Measurements from ENCODE around the gene MPHOSPH10. TPM values are rescaled to one million over a fixed set of nuclear protein-coding genes. Genes with fewer than 3 reads are reported as not detected.
"Not testable (repeated sequence)": the region's sequence is repeated elsewhere in the genome, so short reads cannot be mapped to it uniquely, and the experiment has no call there.

The MPHOSPH10 gene
- total and polyA plus RNA-seq, 3 donors from 2014 or later, result 6.4 to 25.6 (median 19.9) TPM

DNA sequence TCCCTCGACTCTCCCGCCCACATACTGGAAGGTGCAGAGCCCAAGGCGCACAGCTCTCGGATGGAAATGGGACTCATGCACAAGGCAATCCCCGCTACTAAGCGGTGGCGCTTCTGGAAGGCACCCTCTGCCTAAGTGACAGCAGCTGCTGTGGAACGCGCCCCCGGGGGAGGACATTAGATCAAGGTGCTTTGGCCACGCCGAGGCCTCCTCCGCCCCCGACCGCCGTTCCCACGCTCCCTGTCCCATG is 607 bp upstream of the MPHOSPH10 start:
- intact Hi-C loops (cut with DNase I; ENCODE audit: low total_unique reads), result no loop called here
- 0% methylated on average over 17 of the region's 17 CpGs; no CpG with 5 or more reads in 1 of the 2 donors for WGBS, 2 donors
- peak overlapping the region; percentile 92 to 94 for H3K4me3 ChIP-seq
- peaks cover 20% of the 10 kb centered on the region for H3K4me1 ChIP-seq
- no peak for DNase-seq
- no peaks in the 10 kb centered on the region for H3K27me3 ChIP-seq
- H3K9me3 ChIP-seq, result no peaks in the 10 kb centered on the region
- no peaks in the 10 kb centered on the region for H3K36me3 ChIP-seq (ENCODE audit: low read depth, missing control alignments)
- TF ChIP-seq POLR2A (IDR thresholded peaks at IDR 0.05), result no peak
- TF ChIP-seq, protein P1, sequence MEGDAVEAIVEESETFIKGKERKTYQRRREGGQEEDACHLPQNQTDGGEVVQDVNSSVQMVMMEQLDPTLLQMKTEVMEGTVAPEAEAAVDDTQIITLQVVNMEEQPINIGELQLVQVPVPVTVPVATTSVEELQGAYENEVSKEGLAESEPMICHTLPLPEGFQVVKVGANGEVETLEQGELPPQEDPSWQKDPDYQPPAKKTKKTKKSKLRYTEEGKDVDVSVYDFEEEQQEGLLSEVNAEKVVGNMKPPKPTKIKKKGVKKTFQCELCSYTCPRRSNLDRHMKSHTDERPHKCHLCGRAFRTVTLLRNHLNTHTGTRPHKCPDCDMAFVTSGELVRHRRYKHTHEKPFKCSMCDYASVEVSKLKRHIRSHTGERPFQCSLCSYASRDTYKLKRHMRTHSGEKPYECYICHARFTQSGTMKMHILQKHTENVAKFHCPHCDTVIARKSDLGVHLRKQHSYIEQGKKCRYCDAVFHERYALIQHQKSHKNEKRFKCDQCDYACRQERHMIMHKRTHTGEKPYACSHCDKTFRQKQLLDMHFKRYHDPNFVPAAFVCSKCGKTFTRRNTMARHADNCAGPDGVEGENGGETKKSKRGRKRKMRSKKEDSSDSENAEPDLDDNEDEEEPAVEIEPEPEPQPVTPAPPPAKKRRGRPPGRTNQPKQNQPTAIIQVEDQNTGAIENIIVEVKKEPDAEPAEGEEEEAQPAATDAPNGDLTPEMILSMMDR (IDR thresholded peaks at IDR 0.05), result no peak
- peak overlapping the region; percentile 79 to 93 for H3K27ac ChIP-seq

DNA sequence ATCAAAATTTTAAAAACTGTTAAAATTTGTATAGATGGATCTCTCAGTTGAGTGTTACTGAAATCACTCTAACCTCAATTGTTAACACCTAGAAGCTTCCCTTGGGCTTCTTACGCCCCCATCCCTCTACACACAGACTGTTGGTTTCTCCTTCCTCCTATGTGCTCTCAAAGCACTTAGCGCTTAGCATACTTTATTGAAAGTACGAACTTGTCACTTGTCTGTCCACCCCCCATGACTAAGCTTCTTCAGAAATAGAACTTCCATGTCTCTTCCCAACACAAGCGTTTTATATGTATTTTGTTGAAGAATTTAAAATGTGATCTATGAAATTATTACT is 441 bp downstream of the MPHOSPH10 start:
- peaks cover 20% of the 10 kb centered on the region for H3K4me1 ChIP-seq
- H3K36me3 ChIP-seq (ENCODE audit: low read depth, missing control alignments), result no peaks in the 10 kb centered on the region
- DNase-seq, result no peak
- no peaks in the 10 kb centered on the region for H3K27me3 ChIP-seq
- peak overlapping the region; percentile 92 to 94 for H3K4me3 ChIP-seq
- H3K27ac ChIP-seq, result peak overlapping the region; percentile 79 to 93
- TF ChIP-seq, protein P1 (IDR thresholded peaks at IDR 0.05), result no peak
- TF ChIP-seq POLR2A (IDR thresholded peaks at IDR 0.05), result no peak
- H3K9me3 ChIP-seq, result no peaks in the 10 kb centered on the region
- 0 to 1% methylated on average over 4 of the region's 4 CpGs for WGBS, 2 donors
- intact Hi-C loops (cut with DNase I; ENCODE audit: low total_unique reads), result no loop called here

DNA sequence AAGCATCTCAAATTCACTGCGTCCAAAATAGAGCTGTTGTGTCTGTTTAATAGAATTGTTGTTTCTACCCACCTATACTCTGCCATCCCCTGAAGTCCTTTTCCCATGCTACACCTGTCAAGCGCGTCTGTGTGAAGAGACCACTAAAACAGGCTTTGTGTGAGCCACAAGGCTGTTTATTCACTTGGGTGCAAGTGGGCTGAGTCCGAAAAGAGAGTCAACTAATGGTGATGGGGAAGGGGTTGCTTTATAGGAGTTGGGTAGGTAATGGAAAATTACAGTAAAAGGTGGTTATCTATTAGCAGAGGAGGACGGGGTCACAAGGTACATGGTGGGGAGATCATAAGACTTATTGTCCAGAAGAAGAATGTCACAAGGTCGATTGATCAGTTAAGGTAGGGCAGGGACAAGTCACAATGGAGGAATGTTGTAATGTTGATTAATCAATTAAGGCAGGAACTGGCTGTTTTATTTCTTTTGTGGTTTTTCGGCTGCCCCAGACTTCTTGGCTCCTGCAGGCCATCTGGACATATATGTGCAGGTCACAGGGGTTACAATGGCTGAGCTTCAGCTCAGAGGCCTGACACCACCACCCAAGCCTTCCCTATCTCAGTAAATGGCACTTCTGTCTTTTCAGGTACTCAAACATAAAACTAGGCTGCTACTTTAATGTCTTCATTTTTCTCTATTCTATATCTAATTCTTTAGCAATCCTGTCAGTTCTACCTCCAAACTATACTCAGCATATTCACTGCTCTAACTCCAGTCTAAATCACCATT is 1.1 kb downstream of the MPHOSPH10 start:
- 34 to 47% methylated on average over 7 of the region's 7 CpGs for WGBS, 2 donors
- H3K4me1 ChIP-seq, result peaks cover 20% of the 10 kb centered on the region
- H3K36me3 ChIP-seq (ENCODE audit: low read depth, missing control alignments); H3K27me3 ChIP-seq; H3K9me3 ChIP-seq; intact Hi-C loops (cut with DNase I; ENCODE audit: low total_unique reads); DNase-seq: not testable (repeated sequence)
- H3K4me3 ChIP-seq, result peak overlapping the region; percentile 92 to 94
- H3K27ac ChIP-seq, result peak overlapping the region in 1 of 2 donors; percentile 93

DNA sequence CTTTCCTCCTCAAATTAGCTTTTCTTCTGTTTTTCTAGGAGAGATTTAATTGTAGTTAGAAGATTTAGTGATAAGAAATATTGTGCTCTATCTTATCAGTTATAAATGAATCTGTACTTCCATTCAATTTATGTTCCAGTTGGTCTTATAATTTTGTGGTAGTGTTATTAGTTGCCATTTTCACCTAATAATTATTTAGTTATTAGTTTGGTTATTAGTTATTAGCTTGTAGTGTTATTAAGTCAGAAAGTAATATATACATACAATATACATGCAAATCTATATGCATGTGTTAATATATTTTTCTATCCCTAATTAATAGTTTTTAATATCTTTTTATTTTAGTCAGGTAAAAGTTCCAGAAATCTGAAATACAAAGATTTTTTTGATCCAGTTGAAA is 3.2 kb downstream of the MPHOSPH10 start:
- no peaks in the 10 kb centered on the region for H3K9me3 ChIP-seq
- TF ChIP-seq POLR2A (IDR thresholded peaks at IDR 0.05), result no peak
- TF ChIP-seq, protein P1 (IDR thresholded peaks at IDR 0.05), result no peak
- H3K27ac ChIP-seq, result no peak overlapping the region
- no peaks in the 10 kb centered on the region for H3K27me3 ChIP-seq
- intact Hi-C loops (cut with DNase I; ENCODE audit: low total_unique reads), result no loop called here
- H3K4me1 ChIP-seq, result peaks cover 19% of the 10 kb centered on the region
- no peak for DNase-seq
- H3K4me3 ChIP-seq, result no peak overlapping the region
- H3K36me3 ChIP-seq (ENCODE audit: low read depth, missing control alignments), result no peaks in the 10 kb centered on the region

DNA sequence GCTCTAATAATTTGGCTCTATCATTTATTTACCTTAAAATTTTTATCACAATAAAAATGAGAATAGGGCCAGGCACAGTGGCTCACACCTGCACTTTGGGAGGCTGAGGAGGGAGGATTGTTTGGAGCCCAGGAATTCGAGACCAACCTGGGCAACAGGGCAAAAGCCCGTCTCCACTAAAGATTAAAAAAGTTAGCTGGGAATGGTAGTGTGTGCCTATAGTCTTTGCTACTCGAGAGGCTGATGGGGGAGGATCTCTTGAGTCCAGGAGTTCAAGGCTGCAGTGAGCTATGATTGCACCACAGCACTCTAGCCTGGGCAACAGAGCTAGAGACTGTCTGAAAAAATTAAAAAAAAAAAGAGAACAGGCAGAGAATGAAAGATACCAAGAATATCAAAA is 5.7 kb downstream of the MPHOSPH10 start:
- no peak overlapping the region for H3K4me3 ChIP-seq
- WGBS, 2 donors, result 41 to 52% methylated on average over 3 of the region's 3 CpGs
- H3K27ac ChIP-seq, result no peak overlapping the region
- H3K27me3 ChIP-seq, result no peaks in the 10 kb centered on the region
- TF ChIP-seq, protein P1 (IDR thresholded peaks at IDR 0.05), result no peak
- no peak for TF ChIP-seq POLR2A (IDR thresholded peaks at IDR 0.05)
- no peak for DNase-seq
- no peaks in the 10 kb centered on the region for H3K9me3 ChIP-seq
- intact Hi-C loops (cut with DNase I; ENCODE audit: low total_unique reads), result no loop called here
- peaks cover 10% of the 10 kb centered on the region for H3K4me1 ChIP-seq
- H3K36me3 ChIP-seq (ENCODE audit: low read depth, missing control alignments), result no peaks in the 10 kb centered on the region
